HEK293 (cell line): Measurements from ENCODE around the gene ZNF276.

Experiments used
- CTCF ChIA-PET: fragments of 350-600 bp; formaldehyde crosslinking; extraction: SDS; loops from one replicate; lab custom pipeline; 2021; ENCODE audit warnings: antibody characterized with exemption; lab: Yijun Ruan, JAX
- POLR2A ChIA-PET: fragments of 300-600 bp; formaldehyde crosslinking; extraction: SDS; loops from one replicate; lab custom pipeline; 2020; ENCODE audit warnings: antibody characterized with exemption, inconsistent platforms; lab: Yijun Ruan, JAX
- H3K27ac ChIP-seq: fragments of 200-500 bp; sonication (Bioruptor generic); 2 replicates; pipeline ENCODE4 v1.5.1; 2014; ENCODE audit warnings: low read depth, low read length, control low read depth, inconsistent platforms; ENCODE audit errors: extremely low read depth
- H3K36me3 ChIP-seq, 2 experiments: fragments of 200-500 bp in 1 of 2; sonication (Bioruptor generic) in 1 of 2; 1 replicate in 1 of 2; 2 replicates in 1 of 2; pipeline ENCODE4 v1.5.1; 2014 to 2017; ENCODE audit warnings: inconsistent platforms in 2 of 2, low read length in 2 of 2; ENCODE audit not compliant: control insufficient read depth in 2 of 2, insufficient read depth in 1 of 2
- H3K4me1 ChIP-seq: fragments of 200-500 bp; sonication (Bioruptor generic); 2 replicates; pipeline ENCODE4 v1.5.1; 2014; ENCODE audit warnings: mild to moderate bottlenecking, low read length, inconsistent platforms; ENCODE audit not compliant: control insufficient read depth, insufficient read depth
- H3K4me3 ChIP-seq: 2 replicates; pipeline ENCODE4 v1.5.1; 2011; ENCODE audit warnings: low read depth, mild to moderate bottlenecking, control low read depth, low read length, moderate library complexity
- H3K9me3 ChIP-seq: fragments of 200-500 bp; sonication (Bioruptor generic); 2 replicates; pipeline ENCODE4 v1.5.1; 2014; ENCODE audit warnings: low read depth, low read length, inconsistent platforms; ENCODE audit not compliant: control insufficient read depth, insufficient read depth
- EGR2 ChIP-seq: fragments of 450-650 bp; formaldehyde crosslinking; IDR thresholded peaks from 2 replicates; pipeline ENCODE4 v1.5.1; 2016; ENCODE audit warnings: low read depth, missing biosample characterization, missing genetic modification characterization
- GLIS2 ChIP-seq: fragments of 450-650 bp; formaldehyde crosslinking; IDR thresholded peaks from 2 replicates; pipeline ENCODE4 v1.5.1; 2016; ENCODE audit warnings: missing biosample characterization, missing genetic modification characterization
- HOXA7 ChIP-seq: sonication (generic); formaldehyde crosslinking; IDR thresholded peaks from 2 replicates; pipeline ENCODE4 v1.8.1; 2022; ENCODE audit warnings: missing genetic modification reagents, borderline replicate concordance
- KLF8 ChIP-seq: fragments of 450-650 bp; formaldehyde crosslinking; IDR thresholded peaks from 2 replicates; pipeline ENCODE4 v1.5.1; 2016; ENCODE audit warnings: missing biosample characterization, missing genetic modification characterization
- MZF1 ChIP-seq: fragments of 450-650 bp; formaldehyde crosslinking; IDR thresholded peaks from 2 replicates; pipeline ENCODE4 v1.5.1; 2017; ENCODE audit warnings: missing biosample characterization, missing genetic modification characterization, borderline replicate concordance
- PRDM1 ChIP-seq: fragments of 450-650 bp; formaldehyde crosslinking; IDR thresholded peaks from 2 replicates; pipeline ENCODE4; 2016; ENCODE audit warnings: missing biosample characterization, missing genetic modification characterization
- TCF7L2 ChIP-seq: IDR thresholded peaks from 2 replicates; pipeline ENCODE4 v1.6.1; 2011; ENCODE audit warnings: low read depth, mild to moderate bottlenecking, inconsistent platforms, low read length, moderate library complexity, borderline replicate concordance
- WT1 ChIP-seq: fragments of 450-650 bp; formaldehyde crosslinking; IDR thresholded peaks from 2 replicates; pipeline ENCODE4 v1.5.1; 2016; ENCODE audit warnings: missing biosample characterization, missing genetic modification characterization
- ZBTB1 ChIP-seq: fragments of 450-650 bp; formaldehyde crosslinking; IDR thresholded peaks from 2 replicates; pipeline ENCODE4 v1.5.1; 2016; ENCODE audit warnings: missing biosample characterization, missing genetic modification characterization
- ZBTB49 ChIP-seq: fragments of 450-650 bp; formaldehyde crosslinking; IDR thresholded peaks from 2 replicates; pipeline ENCODE4 v1.5.1; 2016; ENCODE audit warnings: missing biosample characterization, missing genetic modification characterization, low read depth
- ZBTB7A ChIP-seq: fragments of 450-650 bp; formaldehyde crosslinking; IDR thresholded peaks from 2 replicates; pipeline ENCODE4 v1.5.1; 2016; ENCODE audit warnings: low read depth, missing biosample characterization, missing genetic modification characterization
- ZBTB8A ChIP-seq: fragments of 450-650 bp; formaldehyde crosslinking; IDR thresholded peaks from 2 replicates; pipeline ENCODE4 v1.5.1; 2016; ENCODE audit warnings: missing biosample characterization, missing genetic modification characterization
- ZFP37 ChIP-seq: fragments of 450-650 bp; formaldehyde crosslinking; IDR thresholded peaks from 2 replicates; pipeline ENCODE4 v1.5.1; 2016; ENCODE audit warnings: missing biosample characterization, missing genetic modification characterization
- ZIC2 ChIP-seq: fragments of 450-650 bp; formaldehyde crosslinking; IDR thresholded peaks from 2 replicates; pipeline ENCODE4 v1.5.1; 2016; ENCODE audit warnings: missing biosample characterization, missing genetic modification characterization
- ZNF138 ChIP-seq: fragments of 450-650 bp; formaldehyde crosslinking; IDR thresholded peaks from 2 replicates; pipeline ENCODE4 v1.5.1; 2016; ENCODE audit warnings: missing biosample characterization, missing genetic modification characterization, borderline replicate concordance
- ZNF157 ChIP-seq: fragments of 450-650 bp; formaldehyde crosslinking; IDR thresholded peaks from 2 replicates; pipeline ENCODE4 v1.5.1; 2016; ENCODE audit warnings: missing biosample characterization, missing genetic modification characterization
- ZNF175 ChIP-seq: fragments of 450-650 bp; formaldehyde crosslinking; IDR thresholded peaks from 2 replicates; pipeline ENCODE4 v1.5.1; 2016; ENCODE audit warnings: missing biosample characterization, missing genetic modification characterization
- ZNF202 ChIP-seq: fragments of 450-650 bp; formaldehyde crosslinking; IDR thresholded peaks from 2 replicates; pipeline ENCODE4 v1.5.1; 2016; ENCODE audit warnings: missing biosample characterization, missing genetic modification characterization, borderline replicate concordance
- ZNF211 ChIP-seq: fragments of 450-650 bp; formaldehyde crosslinking; IDR thresholded peaks from 2 replicates; pipeline ENCODE4 v1.5.1; 2016; ENCODE audit warnings: low read depth, missing biosample characterization, missing genetic modification characterization
- ZNF248 ChIP-seq: fragments of 450-650 bp; formaldehyde crosslinking; IDR thresholded peaks from 2 replicates; pipeline ENCODE4 v1.5.1; 2017; ENCODE audit warnings: missing biosample characterization, missing genetic modification characterization
- ZNF335 ChIP-seq: fragments of 450-650 bp; formaldehyde crosslinking; conservative IDR thresholded peaks from 2 replicates; pipeline ENCODE4 v1.5.1; 2016; ENCODE audit warnings: missing biosample characterization, missing genetic modification characterization
- ZNF398 ChIP-seq: fragments of 450-650 bp; formaldehyde crosslinking; IDR thresholded peaks from 2 replicates; pipeline ENCODE4 v1.5.1; 2017; ENCODE audit warnings: missing biosample characterization, missing genetic modification characterization
- ZNF571 ChIP-seq: fragments of 450-650 bp; formaldehyde crosslinking; IDR thresholded peaks from 2 replicates; pipeline ENCODE4 v1.5.0; 2017; ENCODE audit warnings: missing biosample characterization, missing genetic modification characterization
- ZNF658 ChIP-seq: fragments of 450-650 bp; formaldehyde crosslinking; IDR thresholded peaks from 2 replicates; pipeline ENCODE4; 2016; ENCODE audit warnings: missing biosample characterization, missing genetic modification characterization
- ZNF785 ChIP-seq: fragments of 450-650 bp; formaldehyde crosslinking; IDR thresholded peaks from 2 replicates; pipeline ENCODE4 v1.5.1; 2016; ENCODE audit warnings: missing biosample characterization, missing genetic modification characterization
- ZNF830 ChIP-seq: fragments of 450-650 bp; IDR thresholded peaks from 2 replicates; pipeline ENCODE4 v1.5.0; 2018; ENCODE audit warnings: missing biosample characterization, missing genetic modification characterization, low read depth, mild to moderate bottlenecking, moderate library complexity
- ZNF837 ChIP-seq: fragments of 450-650 bp; formaldehyde crosslinking; IDR thresholded peaks from 2 replicates; pipeline ENCODE4 v1.5.1; 2016; ENCODE audit warnings: missing biosample characterization, missing genetic modification characterization
- ZNF843 ChIP-seq: fragments of 450-650 bp; formaldehyde crosslinking; IDR thresholded peaks from 2 replicates; pipeline ENCODE4 v1.5.1; 2016; ENCODE audit warnings: missing biosample characterization, missing genetic modification characterization
- ZXDB ChIP-seq: fragments of 450-650 bp; formaldehyde crosslinking; IDR thresholded peaks from 2 replicates; pipeline ENCODE4 v1.5.1; 2016; ENCODE audit warnings: missing biosample characterization, missing genetic modification characterization
- TF ChIP-seq, protein P1 (sequence below): fragments of 450-650 bp; IDR thresholded peaks from 2 replicates; pipeline ENCODE4 v1.5.1; 2018; ENCODE audit warnings: missing biosample characterization, mild to moderate bottlenecking, missing genetic modification characterization
- TF ChIP-seq, protein P2 (sequence below): fragments of 450-650 bp; formaldehyde crosslinking; IDR thresholded peaks from 2 replicates; pipeline ENCODE4 v1.5.1; 2017; ENCODE audit warnings: missing biosample characterization, missing genetic modification characterization

Gene ZNF276

DNA sequence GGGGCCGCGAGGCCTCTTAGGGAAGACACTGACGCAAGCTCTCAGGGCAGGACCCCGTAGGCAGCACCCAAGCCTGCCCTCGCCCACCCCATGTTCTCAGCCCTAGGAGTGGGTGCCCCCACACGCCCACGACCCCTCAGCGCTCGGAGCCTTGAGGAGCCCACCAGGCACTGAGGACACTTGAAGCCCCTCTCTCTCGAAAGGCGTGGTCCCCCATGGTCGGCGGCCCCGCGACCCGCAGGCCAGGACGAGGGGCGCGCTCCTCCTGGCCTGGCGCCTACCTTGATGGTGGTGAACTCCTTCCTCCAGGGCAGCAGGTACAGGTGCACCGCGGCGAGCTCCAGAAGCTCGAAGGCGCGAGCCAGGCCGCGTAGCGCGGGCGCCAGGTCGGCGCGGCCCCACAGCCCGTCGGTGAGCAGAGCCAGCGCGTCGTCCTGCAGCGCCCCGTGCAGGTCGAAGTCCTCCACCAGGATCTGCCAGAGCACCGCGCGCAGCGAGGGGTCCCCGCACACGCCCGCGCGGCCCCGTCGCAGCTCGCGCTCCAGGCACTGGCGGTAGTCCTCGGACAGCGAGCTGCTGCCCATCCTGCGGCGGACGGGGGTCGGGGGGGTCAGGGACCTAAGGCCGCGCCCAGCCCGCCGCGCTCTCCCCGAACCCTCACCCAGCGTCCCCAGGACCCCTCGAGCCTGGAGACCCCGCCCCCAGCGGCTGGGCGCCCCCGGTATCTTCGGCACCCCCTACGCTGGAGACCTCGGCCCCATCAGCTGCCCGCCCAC is 20.5 kb upstream of the ZNF276 start:
- ChIA-PET CTCF (interaction anchor here (0.6 to 2.2 kb wide), 10 partner anchors 8 to 320 kb away, joined by 3 to 12 read pairs (median 3); no protein-coding TSS in a partner anchor), POLR2A (interaction anchor here (0.7 to 2.5 kb wide), 14 partner anchors 8 to 221 kb away, joined by 3 to 17 read pairs (median 4); partner anchors contain the start of genes CDK10, SPG7, TCF25 and VPS9D1)
- Histone ChIP-seq H3K27ac (peak overlapping the region; percentile 65), H3K36me3 (peaks cover 0 to 29% of the 10 kb centered on the region in 2 experiments; a peak in 2 of 3 replicates), H3K4me1 (peaks cover 8% of the 10 kb centered on the region), H3K9me3 (no peaks in the 10 kb centered on the region), H3K4me3 (peak overlapping the region; percentile 68)
- TF ChIP-seq ZBTB8A (tag by site-specific recombination) (peak; percentile 7; the same call in 1 of the 2 replicates), PRDM1 (no peak), ZNF175 (no peak), HOXA7 (CRISPR knock-in tag) (no peak), ZNF571 (tag by site-specific recombination) (no peak), MZF1 (no peak), GLIS2 (peak; percentile 69), EGR2 (tag by site-specific recombination) (peak; percentile 3; the same call in 1 of the 2 replicates), ZBTB1 (tag by site-specific recombination) (0 out of 2 replicates have a peak, but pooled peaks have one; percentile 32), KLF8 (tag by site-specific recombination) (no peak; the same call in 1 of the 2 replicates), ZNF837 (tag by site-specific recombination) (peak; percentile 6; the same call in 1 of the 2 replicates), ZNF830 (tag by site-specific recombination) (no peak), ZNF785 (tag by site-specific recombination) (no peak), ZNF138 (tag by site-specific recombination) (no peak), ZFP37 (tag by site-specific recombination) (no peak), ZNF335 (tag by site-specific recombination) (peak; percentile 4; the same call in 1 of the 2 replicates), ZNF211 (tag by site-specific recombination) (no peak), ZNF248 (tag by site-specific recombination) (no peak), ZNF658 (no peak), ZBTB49 (tag by site-specific recombination) (no peak), ZNF398 (tag by site-specific recombination) (no peak), ZXDB (tag by site-specific recombination) (no peak), ZBTB7A (tag by site-specific recombination) (peak; percentile 46), ZIC2 (tag by site-specific recombination) (peak; percentile 28; the same call in 1 of the 2 replicates), ZNF202 (tag by site-specific recombination) (no peak), ZNF843 (tag by site-specific recombination) (no peak), ZNF157 (no peak), TCF7L2 (no peak), WT1 (no peak)
- TF ChIP-seq, protein P1, sequence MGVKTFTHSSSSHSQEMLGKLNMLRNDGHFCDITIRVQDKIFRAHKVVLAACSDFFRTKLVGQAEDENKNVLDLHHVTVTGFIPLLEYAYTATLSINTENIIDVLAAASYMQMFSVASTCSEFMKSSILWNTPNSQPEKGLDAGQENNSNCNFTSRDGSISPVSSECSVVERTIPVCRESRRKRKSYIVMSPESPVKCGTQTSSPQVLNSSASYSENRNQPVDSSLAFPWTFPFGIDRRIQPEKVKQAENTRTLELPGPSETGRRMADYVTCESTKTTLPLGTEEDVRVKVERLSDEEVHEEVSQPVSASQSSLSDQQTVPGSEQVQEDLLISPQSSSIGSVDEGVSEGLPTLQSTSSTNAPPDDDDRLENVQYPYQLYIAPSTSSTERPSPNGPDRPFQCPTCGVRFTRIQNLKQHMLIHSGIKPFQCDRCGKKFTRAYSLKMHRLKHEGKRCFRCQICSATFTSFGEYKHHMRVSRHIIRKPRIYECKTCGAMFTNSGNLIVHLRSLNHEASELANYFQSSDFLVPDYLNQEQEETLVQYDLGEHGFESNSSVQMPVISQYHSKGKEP (tag by site-specific recombination): 0 out of 2 replicates have a peak, but pooled peaks have one; percentile 31
- TF ChIP-seq, protein P2, sequence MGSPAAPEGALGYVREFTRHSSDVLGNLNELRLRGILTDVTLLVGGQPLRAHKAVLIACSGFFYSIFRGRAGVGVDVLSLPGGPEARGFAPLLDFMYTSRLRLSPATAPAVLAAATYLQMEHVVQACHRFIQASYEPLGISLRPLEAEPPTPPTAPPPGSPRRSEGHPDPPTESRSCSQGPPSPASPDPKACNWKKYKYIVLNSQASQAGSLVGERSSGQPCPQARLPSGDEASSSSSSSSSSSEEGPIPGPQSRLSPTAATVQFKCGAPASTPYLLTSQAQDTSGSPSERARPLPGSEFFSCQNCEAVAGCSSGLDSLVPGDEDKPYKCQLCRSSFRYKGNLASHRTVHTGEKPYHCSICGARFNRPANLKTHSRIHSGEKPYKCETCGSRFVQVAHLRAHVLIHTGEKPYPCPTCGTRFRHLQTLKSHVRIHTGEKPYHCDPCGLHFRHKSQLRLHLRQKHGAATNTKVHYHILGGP: no peak
